ENCODE results near the gene SPDYE5. TPM values are rescaled to one million over a fixed set of nuclear protein-coding genes. Genes with fewer than 3 reads are reported as not detected.

Gene SPDYE5
- total RNA-seq, 1 experiment from 2014 or later, result not detected

GRCh38 chr7:75536940-75537538, 44.9 kb downstream of the SPDYE5 start:
- no peak for DNase-seq (ENCODE audit: low read depth)

- DNase-seq (ENCODE audit: low read depth), result no peak
Measured at GRCh38 chr7:75537731-75538130, 45.6 kb downstream of the SPDYE5 start.

GRCh38 chr7:75546237-75547015, 54.3 kb downstream of the SPDYE5 start:
- DNase-seq (ENCODE audit: low read depth), result no peak

Other genes with a start within 250 kb of the SPDYE5 start
- gene TRIM73, start 96.7 kb upstream of the SPDYE5 start, total RNA-seq (2014; rRNA removed), result 0.29 and 0.83 TPM in 2 replicates
- gene POM121C, start 6.0 kb upstream of the SPDYE5 start, total RNA-seq (2014; rRNA removed), result 12.2 and 16.6 TPM in 2 replicates
- gene HIP1, start 246.6 kb downstream of the SPDYE5 start, total RNA-seq (2014; rRNA removed), result 21.0 and 22.4 TPM in 2 replicates